H1 (cell line): ENCODE data around the gene NPR2. TPM values are rescaled to one million over a fixed set of nuclear protein-coding genes. Genes with fewer than 3 reads are reported as not detected.

ENCODE experiments used
- CTCF ChIA-PET: fragments of 300-600 bp; sonication (Branson Sonifier 250); formaldehyde crosslinking; loops from one replicate; lab custom pipeline; 2021; ENCODE audit not compliant: partially characterized antibody; lab: Charles Lee
- POLR2A ChIA-PET: fragments of 300-600 bp; sonication (Branson Sonifier 250); formaldehyde crosslinking; loops from one replicate; lab custom pipeline; 2021; ENCODE audit warnings: inconsistent platforms; ENCODE audit not compliant: partially characterized antibody; lab: Charles Lee
- DNase-seq, 2 experiments: peaks; one replicate each; pipeline versions ENCODE4 v3.0.0 to v3.0.0-alpha.2; 2010 to 2022; ENCODE audit warnings: low spot score in 2 of 2, low read depth in 1 of 2, mixed read lengths in 1 of 2
- FAIRE-seq: peaks from 2 replicates; lab custom pipeline; 2011; peaks lifted over from hg19 to GRCh38; lab: Jason Lieb, UNC
- H2AFZ ChIP-seq: 2 replicates; pipeline ENCODE4 v1.8.1; 2012; ENCODE audit warnings: low read length, inconsistent platforms
- H2AK5ac ChIP-seq: 2 replicates; pipeline ENCODE4 v1.6.1; 2013; ENCODE audit warnings: low read depth, low read length
- H2BK120ac ChIP-seq: replicated peaks from 2 replicates; pipeline ENCODE3; 2013; ENCODE audit warnings: low read depth, low read length, inconsistent platforms
- H2BK12ac ChIP-seq: 2 replicates; pipeline ENCODE4 v1.6.1; 2013; ENCODE audit warnings: low read depth, low read length
- H2BK15ac ChIP-seq: 2 replicates; pipeline ENCODE4 v1.6.1; 2013; ENCODE audit warnings: low read length
- H2BK20ac ChIP-seq: 2 replicates; pipeline ENCODE4 v1.6.1; 2013; ENCODE audit warnings: low read length
- H2BK5ac ChIP-seq: 2 replicates; pipeline ENCODE4 v1.6.1; 2013; ENCODE audit warnings: low read depth, low read length
- H3K14ac ChIP-seq: 2 replicates; pipeline ENCODE4 v1.6.1; 2013; ENCODE audit warnings: inconsistent platforms; ENCODE audit not compliant: insufficient read length
- H3K18ac ChIP-seq: 2 replicates; pipeline ENCODE4 v1.6.1; 2013; ENCODE audit warnings: low read length; ENCODE audit errors: extremely low read depth
- H3K23ac ChIP-seq: 2 replicates; pipeline ENCODE4 v1.6.1; 2013; ENCODE audit warnings: inconsistent platforms; ENCODE audit not compliant: insufficient read length
- H3K23me2 ChIP-seq: 2 replicates; pipeline ENCODE4 v1.6.1; 2013; ENCODE audit warnings: low read depth, low read length
- H3K27ac ChIP-seq: 2 replicates; pipeline ENCODE4 v1.6.1; 2011; ENCODE audit warnings: low read depth, low read length, inconsistent platforms
- H3K27me3 ChIP-seq, 4 experiments: replicated peaks in 1 of 4; 1 replicate in 1 of 4; 2 replicates in 3 of 4; pipeline versions ENCODE4 v1.6.1 to v1.8.1; 2011 to 2013; ENCODE audit warnings: low read length in 3 of 4, mild to moderate bottlenecking in 3 of 4, inconsistent platforms in 2 of 4, mixed read lengths in 2 of 4, moderate library complexity in 1 of 4; ENCODE audit not compliant: control insufficient read depth in 3 of 4, insufficient read depth in 3 of 4; ENCODE audit errors: extremely low read depth in 1 of 4
- H3K36me3 ChIP-seq, 4 experiments: 2 replicates each; pipeline versions ENCODE4 v1.6.1 to v1.8.1; 2011 to 2013; ENCODE audit warnings: mild to moderate bottlenecking in 4 of 4, low read length in 3 of 4, moderate library complexity in 2 of 4, control low read depth in 1 of 4, inconsistent platforms in 1 of 4; ENCODE audit not compliant: insufficient read depth in 4 of 4, control insufficient read depth in 2 of 4
- H3K4ac ChIP-seq: replicated peaks from 2 replicates; pipeline ENCODE3; 2013; ENCODE audit warnings: low read length, low read depth, mixed read lengths, inconsistent platforms; ENCODE audit not compliant: insufficient read length
- H3K4me1 ChIP-seq, 4 experiments: replicated peaks in 1 of 4; 1 replicate in 1 of 4; 2 replicates in 3 of 4; pipeline versions ENCODE4 v1.6.1 to v1.8.1; 2011 to 2013; ENCODE audit warnings: low read length in 3 of 4, inconsistent platforms in 2 of 4, mixed read lengths in 1 of 4; ENCODE audit not compliant: insufficient read depth in 4 of 4, control insufficient read depth in 3 of 4
- H3K4me2 ChIP-seq, 2 experiments: 2 replicates each; pipeline versions ENCODE4 v1.6.1 to v1.8.1; 2011 to 2013; ENCODE audit warnings: low read depth in 2 of 2, low read length in 2 of 2, control low read depth in 1 of 2, inconsistent platforms in 1 of 2, mild to moderate bottlenecking in 1 of 2; ENCODE audit not compliant: insufficient read depth in 1 of 2
- H3K4me3 ChIP-seq, 4 experiments: fragments of 200-600, 300-600 bp in 1 of 4; sonication (generic), shearing (Covaris generic), sonication (Bioruptor Twin) in 1 of 4; 2 replicates each; pipeline versions ENCODE4 v1.5.1 to v1.8.1; 2011 to 2016; ENCODE audit warnings: low read length in 4 of 4, low read depth in 3 of 4, control low read depth in 2 of 4, inconsistent platforms in 2 of 4, mild to moderate bottlenecking in 2 of 4, mixed read lengths in 1 of 4, moderate library complexity in 1 of 4; ENCODE audit not compliant: insufficient read depth in 2 of 4; ENCODE audit errors: extremely low read depth in 1 of 4
- H3K56ac ChIP-seq: replicated peaks from 2 replicates; pipeline ENCODE3; 2013; ENCODE audit warnings: low read depth, mild to moderate bottlenecking, mixed read lengths, low read length, inconsistent platforms; ENCODE audit not compliant: insufficient read length
- H3K79me1 ChIP-seq: 2 replicates; pipeline ENCODE4 v1.6.1; 2013; ENCODE audit warnings: low read depth, low read length, control low read depth
- H3K79me2 ChIP-seq, 2 experiments: 2 replicates each; pipeline versions ENCODE4 v1.6.1 to v1.8.1; 2012 to 2013; ENCODE audit warnings: low read length in 2 of 2, mild to moderate bottlenecking in 2 of 2, inconsistent platforms in 1 of 2; ENCODE audit not compliant: insufficient read depth in 2 of 2, control insufficient read depth in 1 of 2
- H3K9ac ChIP-seq, 4 experiments: replicated peaks in 1 of 4; 1 replicate in 1 of 4; 2 replicates in 3 of 4; pipeline versions ENCODE4 v1.6.1 to v1.8.1; 2011 to 2013; ENCODE audit warnings: low read depth in 3 of 4, low read length in 3 of 4, control low read depth in 2 of 4, mild to moderate bottlenecking in 2 of 4, moderate library complexity in 2 of 4, inconsistent platforms in 1 of 4; ENCODE audit errors: extremely low read depth in 1 of 4
- H3K9me3 ChIP-seq, 2 experiments: 2 replicates each; pipeline versions ENCODE4 v1.6.1 to v1.8.1; 2012 to 2013; ENCODE audit warnings: mild to moderate bottlenecking in 2 of 2, moderate library complexity in 2 of 2, control low read depth in 1 of 2, inconsistent platforms in 1 of 2, low read depth in 1 of 2, low read length in 1 of 2, mixed read lengths in 1 of 2; ENCODE audit not compliant: insufficient read depth in 2 of 2
- H4K20me1 ChIP-seq, 2 experiments: replicated peaks in 1 of 2; 2 replicates each; pipeline versions ENCODE3 to v1.8.1; 2011 to 2013; ENCODE audit warnings: inconsistent platforms in 2 of 2, low read length in 2 of 2, mild to moderate bottlenecking in 1 of 2; ENCODE audit not compliant: insufficient read depth in 2 of 2, control insufficient read depth in 1 of 2
- H4K5ac ChIP-seq: 2 replicates; pipeline ENCODE4 v1.6.1; 2013; ENCODE audit warnings: low read length, low read depth, mixed read lengths, inconsistent platforms; ENCODE audit not compliant: insufficient read length
- H4K8ac ChIP-seq: 2 replicates; pipeline ENCODE4 v1.8.0; 2013; ENCODE audit warnings: mild to moderate bottlenecking, moderate library complexity, low read length, inconsistent platforms; ENCODE audit not compliant: insufficient read depth; ENCODE audit errors: extremely low read depth
- H4K91ac ChIP-seq: replicated peaks from 2 replicates; pipeline ENCODE3; 2013; ENCODE audit warnings: low read length, mixed read lengths, inconsistent platforms; ENCODE audit not compliant: insufficient read length
- ASH2L ChIP-seq: fragments of 200-600, 300-600 bp; sonication (generic); IDR thresholded peaks from one replicate; pipeline ENCODE4 v1.7.1; 2017; ENCODE audit warnings: low read length
- ATF3 ChIP-seq: IDR thresholded peaks from 2 replicates; pipeline ENCODE4 v1.6.1; 2011; ENCODE audit warnings: low read depth, mild to moderate bottlenecking, low read length; ENCODE audit not compliant: insufficient read depth
- BCL11A ChIP-seq, 2 experiments: IDR thresholded peaks; one replicate each; pipeline ENCODE4 v1.6.1; 2011; ENCODE audit warnings: low read depth in 2 of 2, low read length in 2 of 2, mild to moderate bottlenecking in 2 of 2
- CBX5 ChIP-seq: fragments of 300-800, 300-1000 bp; sonication (generic); IDR thresholded peaks from 2 replicates; pipeline ENCODE4 v1.7.1; 2016; ENCODE audit warnings: antibody characterized with exemption, low read length, low read depth
- CBX8 ChIP-seq: fragments of 300-800, 300-1000 bp; sonication (generic); IDR thresholded peaks from 2 replicates; pipeline ENCODE4 v1.7.1; 2016; ENCODE audit warnings: low read depth, low read length, borderline replicate concordance
- CEBPB ChIP-seq: IDR thresholded peaks from 2 replicates; pipeline ENCODE4 v1.6.1; 2012; ENCODE audit warnings: low read depth, low read length
- NRF1 ChIP-seq: IDR thresholded peaks from 2 replicates; pipeline ENCODE4 v1.6.1; 2011; ENCODE audit warnings: mild to moderate bottlenecking, low read depth, low read length, improper control_type of control experiment
- POLR2A ChIP-seq, 2 experiments: IDR thresholded peaks; 1 replicate in 1 of 2; 2 replicates in 1 of 2; pipeline ENCODE4 v1.6.1; 2011; ENCODE audit warnings: low read depth in 2 of 2, low read length in 2 of 2, mild to moderate bottlenecking in 2 of 2; ENCODE audit errors: control extremely low read depth in 1 of 2
- RAD21 ChIP-seq, 2 experiments: IDR thresholded peaks in 1 of 2; conservative IDR thresholded peaks in 1 of 2; 2 replicates each; pipeline ENCODE4 v1.6.1; 2011; ENCODE audit warnings: low read depth in 2 of 2, low read length in 2 of 2, improper control_type of control experiment in 1 of 2, inconsistent platforms in 1 of 2, mild to moderate bottlenecking in 1 of 2, moderate library complexity in 1 of 2
- SIRT6 ChIP-seq: IDR thresholded peaks from one replicate; pipeline ENCODE4 v1.7.1; 2012; ENCODE audit warnings: low read length, inconsistent platforms
- TCF12 ChIP-seq: IDR thresholded peaks from 2 replicates; pipeline ENCODE4 v1.6.1; 2011; ENCODE audit warnings: low read depth, mild to moderate bottlenecking, low read length
- TEAD4 ChIP-seq: IDR thresholded peaks from 2 replicates; pipeline ENCODE4 v1.6.1; 2012; ENCODE audit warnings: low read depth, low read length, inconsistent platforms, mixed read lengths
- USF2 ChIP-seq: IDR thresholded peaks from 2 replicates; pipeline ENCODE4 v1.6.1; 2011; ENCODE audit warnings: low read length, improper control_type of control experiment
- WGBS, 2 experiments: shearing (Covaris generic) in 1 of 2; methylation state at CpG; one replicate each; pipeline versions ENCODE4 v1.1.6 to v1.1.7; 2013 to 2015; ENCODE audit warnings: low lambda C conversion rate in 2 of 2, mixed read lengths in 2 of 2, inconsistent platforms in 1 of 2, low coverage in 1 of 2, missing lambda C conversion rate in 1 of 2; ENCODE audit not compliant: insufficient replicate concordance in 2 of 2, insufficient coverage in 1 of 2, insufficient read length in 1 of 2; ENCODE audit errors: extremely low coverage in 1 of 2, missing lambda C conversion rate in 1 of 2; 5-methylcytosine and 5-hydroxymethylcytosine counted together
- polyA plus RNA-seq, 7 experiments: library from polyadenylated mRNA; depleted of rRNA in 3 of 7; stranded (reverse) in 5 of 7; unstranded in 2 of 7; fragments of >200 nt in 5 of 7; fragments of 200-250 nt in 2 of 7; gene quantifications; 1 replicate in 5 of 7; 2 replicates in 1 of 7; 4 replicates in 1 of 7; pipeline versions ENCODE4 v1.2.1 to v1.2.3, GENCODE V29; 2011 to 2013; ENCODE audit warnings: missing spikeins in 2 of 7, mixed read lengths in 2 of 7
- total RNA-seq: library from RNA; stranded (reverse); fragmentation: NEBNext Ultra II Directional; extraction: Animal tissue kit (Norgen Biotek cat#: 25700); gene quantifications from 2 replicates; pipeline ENCODE4 v1.2.1, GENCODE V29; 2021

Gene NPR2
- total and polyA plus RNA-seq, 2 of the 8 experiments (the other 6 are each of a cell fraction or from before 2014, with no cell fraction given) = 11.0 to 17.0 TPM

GRCh38 chr9:35743452-35743851 is 47.9 kb upstream of the NPR2 start:
- Histone ChIP-seq H3K36me3 (peaks cover 21 to 60% (median 50%) of the 10 kb centered on the region in 4 experiments; a peak in 7 of 8 replicates), H2AK5ac (no peak overlapping the region), H3K9me3 (no peaks in the 10 kb centered on the region; a peak in 1 of 4 replicates), H4K91ac (no peak overlapping the region), H2BK20ac (no peak overlapping the region), H2BK12ac (no peak overlapping the region), H3K14ac (no peak overlapping the region), H3K23ac (no peak overlapping the region), H3K27ac (no peak overlapping the region), H3K4me2 (no peak overlapping the region), H4K5ac (no peak overlapping the region), H3K27me3 (no peaks in the 10 kb centered on the region), H3K9ac (no peak overlapping the region), H3K23me2 (peaks cover 7% of the 10 kb centered on the region), H3K4me3 (no peak overlapping the region), H4K8ac (no peak overlapping the region), H2BK15ac (no peak overlapping the region), H3K4ac (no peak overlapping the region), H3K4me1 (peaks cover 0 to 13% (median 3%) of the 10 kb centered on the region in 4 experiments; a peak in 4 of 7 replicates), H3K56ac (no peak overlapping the region), H3K79me1 (peaks cover 11% of the 10 kb centered on the region; the same call in 1 of the 2 replicates), H2BK120ac (no peak overlapping the region), H2AFZ (no peak overlapping the region), H4K20me1 (peaks cover 15 to 38% of the 10 kb centered on the region in 2 experiments), H3K18ac (no peak overlapping the region), H2BK5ac (no peak overlapping the region), H3K79me2 (peaks cover 20 to 37% of the 10 kb centered on the region in 2 experiments)
- ChIA-PET POLR2A (interaction anchor here (1.4 to 7.0 kb wide), 2 partner anchors 12 to 17 kb away, joined by 3 to 59 read pairs; partner anchors contain the start of genes CREB3 and TLN1), CTCF (interaction anchor here (0.7 to 7.2 kb wide), 6 partner anchors 7 to 82 kb away, joined by 3 to 87 read pairs (median 4); partner anchors contain the start of genes CREB3 and TLN1)
- DNase-seq = no peak
- no peak for FAIRE-seq
- WGBS, 2 experiments = 87% methylated on average over 2 of the region's 2 CpGs; no CpG with 5 or more reads in 1 of the 2 experiments
- TF ChIP-seq RAD21 (IDR thresholded peaks at IDR 0.05 in 1 of 2, conservative IDR thresholded peaks at IDR 0.05 in 1 of 2; ENCODE audit: low read depth in 2 of 2, low read length in 2 of 2) = no peak
- TF ChIP-seq USF2 = no peak
- TF ChIP-seq ATF3 = no peak
- TF ChIP-seq ASH2L = no peak
- TF ChIP-seq CBX5 = no peak
- no peak for TF ChIP-seq TEAD4
- no peak for TF ChIP-seq SIRT6
- no peak for TF ChIP-seq POLR2A (IDR thresholded peaks at IDR 0.05; ENCODE audit: control extremely low read depth in 1 of 2, low read depth in 2 of 2, low read length in 2 of 2)
- TF ChIP-seq NRF1 = no peak
- TF ChIP-seq BCL11A (IDR thresholded peaks at IDR 0.05; ENCODE audit: low read depth in 2 of 2, low read length in 2 of 2) = no peak
- no peak for TF ChIP-seq TCF12
- TF ChIP-seq CBX8 = no peak
- TF ChIP-seq CEBPB = no peak
